Retinal pigment epithelial cell (primary cell): ENCODE data around the gene IRF3.

Source experiments
- DNase-seq: peaks from one replicate; pipeline ENCODE4 v3.0.0-alpha.2; 2010; ENCODE audit warnings: low read depth
- H3K4me3 ChIP-seq: 2 replicates; pipeline ENCODE4 v1.5.1; 2011; ENCODE audit warnings: mild to moderate bottlenecking, low read length, control low read depth, moderate library complexity
- CTCF ChIP-seq: conservative IDR thresholded peaks from 2 replicates; pipeline ENCODE4 v1.5.1; 2011; ENCODE audit warnings: low read depth, low read length, control low read depth, inconsistent platforms

Gene IRF3

GRCh38 chr19:49651820-49652550, 13.7 kb downstream of the IRF3 start:
- no peak overlapping the region for H3K4me3 ChIP-seq
- no peak for TF ChIP-seq CTCF
- DNase-seq = no peak

GRCh38 chr19:49651029-49651819, 14.4 kb downstream of the IRF3 start:
- no peak for TF ChIP-seq CTCF

GRCh38 chr19:49646586-49646985, 19.1 kb downstream of the IRF3 start:
- no peak overlapping the region for H3K4me3 ChIP-seq
- DNase-seq = no peak
- no peak for TF ChIP-seq CTCF

More at GRCh38 chr19:49651029-49651819, 14.4 kb downstream of the IRF3 start:
- H3K4me3 ChIP-seq = no peak overlapping the region
- DNase-seq = no peak

GRCh38 chr19:49645995-49646394, 19.7 kb downstream of the IRF3 start:
- no peak for TF ChIP-seq CTCF
- no peak for DNase-seq
- H3K4me3 ChIP-seq = no peak overlapping the region

GRCh38 chr19:49645592-49645991, 20.1 kb downstream of the IRF3 start:
- H3K4me3 ChIP-seq = no peak overlapping the region
- DNase-seq = no peak
- no peak for TF ChIP-seq CTCF

GRCh38 chr19:49643466-49643865, 22.2 kb downstream of the IRF3 start:
- H3K4me3 ChIP-seq = no peak overlapping the region
- TF ChIP-seq CTCF = no peak
- no peak for DNase-seq
